KMS-11 (cell line): ENCODE results near the gene NDUFA3.

Experiments used
- H2AFZ ChIP-seq: fragments of 200-600 bp; sonication (generic); 2 replicates; pipeline ENCODE4 v1.6.1; 2016; ENCODE audit warnings: antibody characterized with exemption, mixed run types, low read depth
- H3K27ac ChIP-seq: fragments of 200-600 bp; sonication (generic); 2 replicates; pipeline ENCODE4 v1.6.1; 2016; ENCODE audit warnings: mild to moderate bottlenecking, mixed run types
- H3K27me3 ChIP-seq: fragments of 200-600 bp; sonication (generic); 2 replicates; pipeline ENCODE4 v1.6.1; 2017; ENCODE audit warnings: mild to moderate bottlenecking, low read depth, mixed run types, moderate library complexity; ENCODE audit not compliant: insufficient read depth
- H3K36me3 ChIP-seq: fragments of 200-600 bp; sonication (generic); 2 replicates; pipeline ENCODE4 v1.6.1; 2017; ENCODE audit warnings: mild to moderate bottlenecking, mixed run types; ENCODE audit not compliant: insufficient read depth
- H3K4me1 ChIP-seq: fragments of 200-600 bp; sonication (generic); 2 replicates; pipeline ENCODE4 v1.6.1; 2016; ENCODE audit warnings: mild to moderate bottlenecking, low read depth, mixed run types; ENCODE audit not compliant: poor library complexity, severe bottlenecking
- H3K4me2 ChIP-seq: fragments of 200-600 bp; sonication (generic); 2 replicates; pipeline ENCODE4 v1.7.0; 2016; ENCODE audit warnings: mild to moderate bottlenecking, mixed run types
- H3K4me3 ChIP-seq: fragments of 200-600 bp; sonication (generic); IDR thresholded peaks from 2 replicates; pipeline ENCODE4 v1.6.1; 2017; ENCODE audit warnings: low read depth, low read length, mixed read lengths; ENCODE audit not compliant: insufficient read depth
- H3K79me2 ChIP-seq: fragments of 200-600 bp; sonication (generic); 2 replicates; pipeline ENCODE4 v1.6.1; 2016; ENCODE audit warnings: low read depth, mixed run types; ENCODE audit not compliant: insufficient read depth
- H3K9ac ChIP-seq: fragments of 200-600 bp; sonication (generic); 2 replicates; pipeline ENCODE4 v1.6.1; 2016; ENCODE audit warnings: mild to moderate bottlenecking, mixed run types
- H4K20me1 ChIP-seq: fragments of 200-600 bp; sonication (generic); 2 replicates; pipeline ENCODE4 v1.6.1; 2016; ENCODE audit warnings: mild to moderate bottlenecking, mixed run types; ENCODE audit not compliant: insufficient read depth
- CTCF ChIP-seq: fragments of 200-600 bp; sonication (generic); conservative IDR thresholded peaks from 2 replicates; pipeline ENCODE4 v1.6.1; 2017; ENCODE audit warnings: low read depth, mild to moderate bottlenecking, antibody characterized with exemption, low read length, moderate library complexity, mixed read lengths

The NDUFA3 gene

DNA sequence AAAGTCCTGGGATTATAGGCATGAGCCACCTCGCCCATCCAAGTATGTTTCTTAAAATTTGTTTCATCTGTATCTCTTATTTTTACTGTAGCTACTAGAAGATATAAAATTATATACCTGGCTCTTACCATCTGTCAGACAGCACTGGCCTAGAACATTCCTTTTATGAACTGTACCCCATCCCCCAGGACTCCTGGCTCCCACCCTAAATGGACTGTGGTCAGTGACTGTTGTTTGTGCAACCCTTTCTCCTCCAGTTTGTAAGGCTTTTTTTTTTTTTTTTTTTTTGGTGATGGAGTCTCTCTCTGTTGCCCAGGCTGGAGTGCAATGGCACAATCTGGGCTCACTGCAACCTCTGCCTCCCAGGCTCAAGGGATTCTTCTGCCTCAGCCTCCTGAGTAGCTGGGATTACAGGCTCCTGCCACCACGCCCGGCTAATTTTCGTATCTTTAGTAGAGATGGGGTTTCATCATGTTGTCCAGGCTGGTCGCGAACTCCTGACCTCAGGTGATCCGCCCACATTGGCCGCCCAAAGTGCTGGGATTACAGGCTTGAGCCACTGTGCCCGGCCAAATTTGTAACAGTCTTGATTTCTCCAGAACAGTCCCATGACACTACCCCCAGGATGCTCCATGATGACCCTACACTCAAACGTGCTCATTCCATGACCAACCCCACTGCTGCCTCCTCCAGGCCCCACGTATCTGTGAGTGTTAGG is 2.5 kb downstream of the NDUFA3 start:
- TF ChIP-seq CTCF = no peak
- no peak overlapping the region for H2AFZ ChIP-seq
- no peak overlapping the region for H3K27ac ChIP-seq
- peaks cover 20% of the 10 kb centered on the region for H3K79me2 ChIP-seq
- H3K27me3 ChIP-seq = no peaks in the 10 kb centered on the region
- H4K20me1 ChIP-seq = no peaks in the 10 kb centered on the region
- H3K4me2 ChIP-seq = no peak overlapping the region
- H3K4me1 ChIP-seq = peaks cover 17% of the 10 kb centered on the region
- H3K4me3 ChIP-seq = no peak overlapping the region
- no peak overlapping the region for H3K9ac ChIP-seq
- peaks cover 3% of the 10 kb centered on the region; the same call in 1 of the 2 replicates for H3K36me3 ChIP-seq

DNA sequence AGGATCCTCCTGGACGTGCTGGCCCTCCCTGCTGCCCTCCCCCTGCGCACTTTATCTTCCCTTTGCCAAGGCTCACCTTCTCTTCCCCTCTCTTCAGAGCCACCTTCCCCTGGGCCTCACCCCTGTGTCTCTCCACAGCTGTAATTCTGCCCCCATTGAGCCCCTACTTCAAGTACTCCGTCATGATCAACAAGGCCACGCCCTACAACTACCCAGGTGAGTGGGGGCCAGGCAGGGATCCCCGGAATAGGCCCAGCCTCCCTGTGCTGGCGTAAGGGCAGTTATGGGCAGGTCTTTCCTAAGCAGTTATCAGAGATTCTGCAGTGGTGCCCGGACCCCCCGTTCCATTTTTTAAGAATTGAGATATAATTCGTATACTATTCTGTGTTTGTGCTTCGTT is 3.1 kb downstream of the NDUFA3 start:
- peaks cover 3% of the 10 kb centered on the region; the same call in 1 of the 2 replicates for H3K36me3 ChIP-seq

GRCh38 chr19:54106716-54107115 is 4.1 kb downstream of the NDUFA3 start:
- no peak overlapping the region for H3K9ac ChIP-seq
- peaks cover 3% of the 10 kb centered on the region; the same call in 1 of the 2 replicates for H3K36me3 ChIP-seq

More for the DNA sequence above, 3.1 kb downstream of the NDUFA3 start:
- Histone ChIP-seq H2AFZ (no peak overlapping the region), H3K9ac (no peak overlapping the region), H3K4me2 (no peak overlapping the region), H3K79me2 (peaks cover 20% of the 10 kb centered on the region), H3K27ac (no peak overlapping the region), H3K27me3 (no peaks in the 10 kb centered on the region), H3K4me3 (no peak overlapping the region), H3K4me1 (peaks cover 17% of the 10 kb centered on the region), H4K20me1 (no peaks in the 10 kb centered on the region)
- TF ChIP-seq CTCF = no peak

GRCh38 chr19:54107876-54108490 is 5.3 kb downstream of the NDUFA3 start:
- no peak overlapping the region for H2AFZ ChIP-seq
- H3K36me3 ChIP-seq = peaks cover 3% of the 10 kb centered on the region; the same call in 1 of the 2 replicates
- peaks cover 20% of the 10 kb centered on the region for H3K79me2 ChIP-seq
- no peaks in the 10 kb centered on the region for H4K20me1 ChIP-seq
- no peak overlapping the region for H3K27ac ChIP-seq
- H3K9ac ChIP-seq = no peak overlapping the region
- H3K4me2 ChIP-seq = no peak overlapping the region
- H3K4me1 ChIP-seq = peaks cover 13% of the 10 kb centered on the region
- no peak for TF ChIP-seq CTCF
- H3K27me3 ChIP-seq = no peaks in the 10 kb centered on the region
- H3K4me3 ChIP-seq = no peak overlapping the region

More at GRCh38 chr19:54106716-54107115, 4.1 kb downstream of the NDUFA3 start:
- Histone ChIP-seq H3K27ac (no peak overlapping the region), H3K4me3 (no peak overlapping the region), H3K79me2 (peaks cover 20% of the 10 kb centered on the region), H3K4me2 (no peak overlapping the region), H2AFZ (no peak overlapping the region), H4K20me1 (no peaks in the 10 kb centered on the region), H3K4me1 (peaks cover 17% of the 10 kb centered on the region), H3K27me3 (no peaks in the 10 kb centered on the region)
- TF ChIP-seq CTCF = no peak
